NCI-H1105 treated with DMSO at 0.1 percent for 48 hours (cell line): Measurements from ENCODE around the gene IDE.
"Not testable (repeated sequence)": the region's sequence is repeated elsewhere in the genome, so short reads cannot be mapped to it uniquely, and the experiment has no call there.

Experiments used
- DNase-seq: peaks from one replicate; lab custom pipeline; 2025; lab: John Stamatoyannopoulos, UW

IDE gene

DNA sequence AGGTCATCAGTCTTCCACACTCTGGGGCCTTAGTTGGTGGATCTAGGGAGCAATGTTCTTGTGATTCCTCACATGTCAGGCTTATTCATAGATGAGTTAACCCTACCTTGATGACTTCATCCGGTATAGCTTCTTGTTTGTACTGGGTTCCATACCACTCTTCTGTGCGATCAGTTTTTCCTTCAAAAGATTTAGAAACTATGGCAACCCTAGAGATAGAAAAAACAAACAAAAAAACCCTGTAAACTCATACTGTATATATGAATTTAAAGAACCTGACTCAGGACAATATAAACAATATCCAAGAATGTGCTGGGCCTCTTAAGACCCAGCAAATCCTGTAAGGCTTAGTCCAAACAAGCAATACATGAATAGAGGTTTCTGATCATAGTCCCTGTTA is 83.5 kb downstream of the IDE start:
- DNase-seq, result no peak

DNA sequence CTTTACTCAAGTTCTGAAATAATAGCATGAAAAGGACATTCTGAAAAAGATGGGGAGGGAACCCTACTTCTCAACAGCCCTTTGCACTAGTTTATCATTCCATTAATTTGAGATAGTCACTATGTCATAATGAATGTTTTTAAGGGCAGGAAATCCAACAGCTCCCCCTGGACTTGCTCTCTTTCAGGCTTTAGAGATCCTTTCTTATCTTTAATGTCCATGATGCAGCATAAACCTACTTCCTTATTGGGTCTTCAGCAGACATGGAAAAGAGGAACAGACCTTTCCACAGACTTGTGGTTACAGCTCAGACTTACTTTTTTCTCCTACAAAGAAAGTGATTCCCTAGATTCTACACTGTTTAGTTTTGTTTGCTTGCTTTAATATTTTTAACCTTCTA is 87.3 kb downstream of the IDE start:
- DNase-seq, result no peak

DNA sequence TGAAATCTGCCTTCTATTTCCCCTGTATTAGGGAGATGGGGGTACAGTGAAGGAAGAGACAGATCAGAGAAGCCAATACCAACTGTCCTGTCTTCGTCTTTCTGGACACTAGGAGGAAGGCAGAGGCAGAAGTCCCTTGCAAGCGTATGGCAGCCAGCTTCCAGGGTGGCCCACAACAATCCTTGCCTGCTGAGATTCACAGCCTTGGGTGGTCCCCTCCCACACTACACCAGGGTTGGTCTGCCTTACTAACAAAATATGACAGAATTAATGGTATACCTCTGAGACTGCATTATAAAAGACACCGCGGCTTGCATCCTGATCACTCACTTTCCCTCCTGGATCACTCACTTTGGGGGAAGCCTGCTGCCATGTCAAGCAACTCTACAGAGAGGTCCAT is 90.4 kb downstream of the IDE start:
- DNase-seq, result no peak

GRCh38 chr10:92480413-92480812 is 93.5 kb downstream of the IDE start:
- DNase-seq, result no peak

DNA sequence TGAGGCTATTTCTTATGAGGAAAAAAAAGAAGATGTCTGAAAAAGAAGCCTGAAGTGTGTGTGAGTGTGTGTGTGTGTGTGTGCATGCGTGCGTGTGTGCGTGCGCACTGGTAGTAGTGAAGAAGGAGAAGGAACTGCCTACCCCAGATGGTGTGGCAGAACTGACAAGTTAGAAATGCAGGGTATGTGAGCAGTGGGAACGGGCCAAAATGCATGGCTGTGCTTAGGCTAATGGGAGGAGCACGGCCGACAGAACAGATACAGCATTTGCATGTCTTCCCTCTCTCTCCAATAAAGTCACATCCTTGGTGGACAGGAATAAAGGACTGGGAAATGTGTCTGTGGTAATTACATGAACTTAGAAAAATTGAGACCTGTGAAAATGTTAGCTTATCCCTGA is 94.3 kb downstream of the IDE start:
- DNase-seq, result no peak

- DNase-seq, result no peak
These were observed 95.4 kb downstream of the IDE start for GRCh38 chr10:92478536-92478935.

DNA sequence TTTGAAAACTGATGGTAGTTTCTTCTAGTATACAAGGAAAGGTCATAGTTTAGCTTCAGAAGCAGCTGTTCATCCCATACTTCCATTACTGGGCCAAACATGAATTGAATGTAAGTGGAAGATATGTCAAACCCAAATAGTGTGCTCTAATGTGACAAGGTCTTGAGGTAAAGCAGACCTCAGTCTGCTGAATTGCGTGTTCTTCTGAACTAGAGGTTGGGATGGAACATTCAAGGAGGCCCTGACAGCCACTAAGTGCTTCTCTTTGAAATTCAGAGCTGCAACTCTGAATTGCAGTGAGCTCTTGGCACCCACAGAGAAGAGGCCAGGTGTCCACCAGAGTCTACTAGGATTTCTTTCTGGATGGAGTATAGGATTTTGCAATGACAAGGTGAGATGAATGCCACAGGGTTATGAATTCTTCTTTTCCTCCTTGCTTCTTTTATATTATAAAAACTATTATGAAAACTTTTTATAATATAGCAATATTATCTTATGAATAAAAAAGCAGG is 98.5 kb downstream of the IDE start:
- no peak for DNase-seq

- no peak for DNase-seq
These were observed 103.9 kb downstream of the IDE start for GRCh38 chr10:92470026-92470425.

GRCh38 chr10:92464364-92464763 is 109.5 kb downstream of the IDE start:
- DNase-seq, result no peak

GRCh38 chr10:92463582-92463981 is 110.3 kb downstream of the IDE start:
- no peak for DNase-seq

GRCh38 chr10:92454955-92455354 is 118.9 kb downstream of the IDE start:
- DNase-seq, result not testable (repeated sequence)

- no peak for DNase-seq
These were observed 121.6 kb downstream of the IDE start for GRCh38 chr10:92452313-92452712.

GRCh38 chr10:92451431-92451830 is 122.5 kb downstream of the IDE start:
- no peak for DNase-seq

- DNase-seq, result no peak
These were observed 123.0 kb downstream of the IDE start for GRCh38 chr10:92450896-92451295.

DNA sequence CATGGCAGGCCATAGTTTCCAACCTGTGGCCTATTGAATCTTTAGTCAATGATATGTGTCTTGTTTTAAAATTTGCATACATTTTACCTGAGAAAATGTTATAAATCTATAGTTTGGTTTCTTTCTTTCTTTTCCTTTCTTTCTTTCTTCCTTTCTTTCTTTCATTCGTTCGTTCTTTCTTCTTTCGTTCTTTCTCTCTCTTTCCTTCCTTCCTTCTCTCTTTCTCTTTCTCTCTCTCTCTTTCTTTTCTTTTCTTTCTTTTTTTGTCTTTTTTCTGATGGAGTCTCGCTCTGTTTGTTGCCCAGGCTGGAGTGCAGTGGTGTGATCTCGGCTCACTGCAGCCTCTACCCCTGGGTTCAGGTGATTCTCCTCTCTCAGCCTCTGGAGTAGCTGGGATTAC is 133.3 kb downstream of the IDE start:
- DNase-seq, result no peak

- DNase-seq, result no peak
These were observed 135.7 kb downstream of the IDE start for GRCh38 chr10:92438220-92438619.

GRCh38 chr10:92436611-92437010 is 137.3 kb downstream of the IDE start:
- no peak for DNase-seq

DNA sequence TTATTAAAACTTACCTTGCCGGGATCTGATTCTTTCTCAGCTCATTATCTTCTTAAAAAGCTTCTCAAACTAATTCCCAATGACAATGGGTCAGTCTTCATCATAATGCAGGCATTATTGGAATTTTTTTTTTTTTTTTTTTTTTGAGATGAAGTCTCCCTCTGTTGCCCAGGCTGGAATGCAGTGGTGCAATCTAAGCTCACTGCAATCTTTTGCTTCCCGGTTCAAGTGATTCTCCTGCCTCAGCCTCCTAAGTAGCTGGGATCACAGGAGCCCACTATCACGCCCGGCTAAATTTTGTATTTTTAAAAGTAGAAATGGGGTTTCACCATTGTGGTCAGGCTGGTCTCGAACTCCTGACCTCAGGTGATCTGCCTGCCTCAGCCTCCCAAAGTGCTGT is 137.8 kb downstream of the IDE start:
- DNase-seq, result not testable (repeated sequence)

DNA sequence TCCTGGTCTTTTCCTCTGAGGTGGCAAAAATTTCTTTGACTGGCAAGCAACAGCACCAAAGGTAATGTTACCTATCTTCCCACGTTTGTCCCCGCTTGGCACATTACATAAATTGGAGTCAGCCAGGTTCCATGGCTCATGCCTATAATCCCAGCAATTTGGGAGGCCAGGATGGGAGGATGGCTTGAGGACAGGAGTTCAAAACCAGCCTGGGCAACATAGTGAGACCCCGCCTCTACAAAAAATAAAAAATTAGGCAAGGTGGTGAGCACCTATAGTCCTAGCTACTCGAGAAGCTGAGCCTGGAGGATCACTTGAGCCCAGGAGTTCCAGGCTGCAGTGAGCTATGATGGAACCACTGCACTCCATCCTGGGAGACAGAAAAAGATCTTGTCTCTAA is 139.5 kb downstream of the IDE start:
- no peak for DNase-seq

DNA sequence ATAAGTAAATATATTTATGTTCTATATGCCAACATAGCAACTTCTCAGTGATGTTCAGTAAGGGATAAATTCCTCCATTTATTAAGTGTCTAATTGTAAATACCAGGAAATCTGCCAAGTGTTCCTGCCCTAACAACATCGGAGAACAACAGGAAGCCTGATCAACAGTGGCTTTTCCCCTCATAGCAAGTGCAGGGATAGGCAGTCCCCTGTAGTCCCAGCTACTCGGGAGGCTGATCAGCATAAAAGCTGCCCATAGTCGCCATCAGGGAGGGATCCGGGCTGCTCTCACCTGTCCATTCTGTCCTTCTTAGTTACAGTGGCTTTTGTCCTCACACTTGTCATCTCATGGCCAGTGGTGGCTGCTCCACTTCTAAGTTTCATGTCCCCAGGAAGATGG is 141.3 kb downstream of the IDE start:
- no peak for DNase-seq

- no peak for DNase-seq
These were observed 143.8 kb downstream of the IDE start for GRCh38 chr10:92430103-92430502.

DNA sequence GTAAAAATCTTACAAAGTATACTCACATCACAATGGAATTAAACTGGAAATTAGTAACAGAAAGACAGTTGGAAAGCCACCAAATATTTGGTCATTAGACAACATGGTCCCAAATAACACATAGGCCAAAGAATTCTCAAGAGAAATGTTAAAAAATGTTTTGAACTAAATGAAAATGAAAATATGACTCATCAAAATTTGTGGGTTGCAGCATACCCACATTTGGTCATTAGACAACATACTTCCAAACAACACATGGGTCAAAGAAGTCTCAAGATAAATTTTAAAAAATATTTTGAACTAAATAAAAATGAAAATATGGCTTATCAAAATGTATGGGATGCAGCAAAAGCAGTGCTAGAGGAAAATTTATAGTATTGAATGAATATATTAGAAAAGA is 152.3 kb downstream of the IDE start:
- DNase-seq, result no peak

- no peak for DNase-seq
These were observed 153.2 kb downstream of the IDE start for GRCh38 chr10:92420546-92421275.
